ENCODE measurements around the gene NAMPT. TPM values are rescaled to one million over a fixed set of nuclear protein-coding genes. Genes with fewer than 3 reads are reported as not detected.

NAMPT gene
- total RNA-seq, 1 experiment from 2014 or later, result 79.1 TPM

DNA sequence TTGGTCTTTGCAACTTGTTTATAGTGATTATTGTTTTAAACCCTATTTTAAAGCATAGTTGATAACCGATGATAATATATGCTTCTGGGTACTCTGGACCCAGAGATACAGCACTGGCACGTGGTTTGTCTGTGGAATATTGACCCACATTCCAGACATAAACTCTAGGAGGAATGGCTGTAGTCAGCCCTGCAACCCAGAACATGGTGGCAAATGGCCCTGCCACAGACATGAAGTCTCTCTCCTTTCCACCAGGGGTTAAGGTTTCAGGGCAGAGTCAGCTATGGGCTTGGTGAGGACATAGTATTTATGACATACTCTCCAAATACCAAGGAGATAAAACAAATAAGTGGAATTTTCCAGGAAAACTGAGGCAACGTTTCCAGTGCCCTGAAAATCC, 83.6 kb downstream of the NAMPT start:
- Mint-ChIP-seq H3K27ac (ENCODE audit: unreplicated experiment) (no peak overlapping the region), H3K4me1 (ENCODE audit: low read depth, unreplicated experiment) (peaks cover 10% of the 10 kb centered on the region), H3K4me3 (ENCODE audit: unreplicated experiment) (no peak overlapping the region), H3K9me3 (ENCODE audit: unreplicated experiment) (no peaks in the 10 kb centered on the region), H3K36me3 (ENCODE audit: insufficient read depth, unreplicated experiment) (no peaks in the 10 kb centered on the region), H3K27me3 (ENCODE audit: insufficient read depth, unreplicated experiment) (no peaks in the 10 kb centered on the region)
- POLR2A ChIA-PET, result no interaction called here
- intact Hi-C loops (cut with micrococcal nuclease; ENCODE audit: unreplicated experiment), result no loop called here
- Histone ChIP-seq H3K9me3 (no peaks in the 10 kb centered on the region), H3K4me3 (ENCODE audit: low read depth, low read length) (no peak overlapping the region), H3K27me3 (replicated peaks; ENCODE audit: control insufficient read depth, insufficient read depth, low read length) (no peaks in the 10 kb centered on the region), H3K36me3 (ENCODE audit: control insufficient read depth, insufficient read depth, low read length) (no peaks in the 10 kb centered on the region), H3K4me1 (peaks cover 8% of the 10 kb centered on the region; the same call in 1 of the 2 replicates)
- BruUV-seq (replicated peaks), result no TSS peak
- CTCF ChIA-PET, result no interaction called here
- TF ChIP-seq, protein P1, sequence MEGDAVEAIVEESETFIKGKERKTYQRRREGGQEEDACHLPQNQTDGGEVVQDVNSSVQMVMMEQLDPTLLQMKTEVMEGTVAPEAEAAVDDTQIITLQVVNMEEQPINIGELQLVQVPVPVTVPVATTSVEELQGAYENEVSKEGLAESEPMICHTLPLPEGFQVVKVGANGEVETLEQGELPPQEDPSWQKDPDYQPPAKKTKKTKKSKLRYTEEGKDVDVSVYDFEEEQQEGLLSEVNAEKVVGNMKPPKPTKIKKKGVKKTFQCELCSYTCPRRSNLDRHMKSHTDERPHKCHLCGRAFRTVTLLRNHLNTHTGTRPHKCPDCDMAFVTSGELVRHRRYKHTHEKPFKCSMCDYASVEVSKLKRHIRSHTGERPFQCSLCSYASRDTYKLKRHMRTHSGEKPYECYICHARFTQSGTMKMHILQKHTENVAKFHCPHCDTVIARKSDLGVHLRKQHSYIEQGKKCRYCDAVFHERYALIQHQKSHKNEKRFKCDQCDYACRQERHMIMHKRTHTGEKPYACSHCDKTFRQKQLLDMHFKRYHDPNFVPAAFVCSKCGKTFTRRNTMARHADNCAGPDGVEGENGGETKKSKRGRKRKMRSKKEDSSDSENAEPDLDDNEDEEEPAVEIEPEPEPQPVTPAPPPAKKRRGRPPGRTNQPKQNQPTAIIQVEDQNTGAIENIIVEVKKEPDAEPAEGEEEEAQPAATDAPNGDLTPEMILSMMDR (IDR thresholded peaks at IDR 0.05; ENCODE audit: insufficient read depth in 1 of 2, low read depth in 1 of 2, low read length in 1 of 2, severe bottlenecking in 1 of 2, unreplicated experiment in 1 of 2), result no peak
- DNase-seq, result no peak

DNA sequence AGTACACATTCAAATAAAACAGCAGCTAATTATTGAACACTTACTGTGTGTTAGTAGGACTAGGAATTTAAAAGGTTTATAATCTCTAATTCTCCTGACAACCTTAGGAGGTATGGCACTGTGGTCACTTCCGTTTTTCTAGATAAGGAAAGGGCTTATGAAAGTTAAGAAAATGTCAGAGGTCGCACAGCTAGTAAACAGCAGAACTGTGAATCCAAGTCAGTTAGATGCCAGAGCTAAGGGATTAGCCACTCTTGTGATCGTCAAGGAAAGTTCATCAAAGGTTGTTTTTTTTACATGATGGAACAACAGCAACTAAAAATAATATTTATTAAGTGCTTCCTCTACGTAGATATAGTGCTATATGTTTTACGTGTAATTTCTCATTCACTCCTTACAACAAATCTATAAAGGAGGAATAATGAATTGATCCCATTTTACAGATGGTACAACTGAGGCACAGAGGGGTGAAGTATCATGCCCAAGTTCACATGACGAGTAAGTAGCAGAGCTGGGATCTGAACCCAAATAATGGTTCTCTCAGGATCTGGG, 84.9 kb downstream of the NAMPT start:
- H3K9me3 Mint-ChIP-seq (ENCODE audit: unreplicated experiment), result no peaks in the 10 kb centered on the region
- Histone ChIP-seq H3K4me3 (ENCODE audit: low read depth, low read length) (no peak overlapping the region), H3K27me3 (replicated peaks; ENCODE audit: control insufficient read depth, insufficient read depth, low read length) (no peaks in the 10 kb centered on the region), H3K4me1 (peaks cover 8% of the 10 kb centered on the region; the same call in 1 of the 2 replicates), H3K36me3 (ENCODE audit: control insufficient read depth, insufficient read depth, low read length) (no peaks in the 10 kb centered on the region), H3K9me3 (no peaks in the 10 kb centered on the region)
- ChIA-PET CTCF (no interaction called here), POLR2A (no interaction called here)
- H3K27me3 Mint-ChIP-seq (ENCODE audit: insufficient read depth, unreplicated experiment), result no peaks in the 10 kb centered on the region
- no TSS peak for BruUV-seq (replicated peaks)
- no peak overlapping the region for H3K27ac Mint-ChIP-seq (ENCODE audit: unreplicated experiment)
- intact Hi-C loops (cut with micrococcal nuclease; ENCODE audit: unreplicated experiment), result loop anchor here (10.0 kb wide), 1 partner anchor 45 kb away; no protein-coding TSS in a partner anchor
- TF ChIP-seq, protein P1 (IDR thresholded peaks at IDR 0.05; ENCODE audit: insufficient read depth in 1 of 2, low read depth in 1 of 2, low read length in 1 of 2, severe bottlenecking in 1 of 2, unreplicated experiment in 1 of 2), result no peak
- H3K36me3 Mint-ChIP-seq (ENCODE audit: insufficient read depth, unreplicated experiment), result no peaks in the 10 kb centered on the region
- no peak overlapping the region for H3K4me3 Mint-ChIP-seq (ENCODE audit: unreplicated experiment)
- H3K4me1 Mint-ChIP-seq (ENCODE audit: low read depth, unreplicated experiment), result peaks cover 14% of the 10 kb centered on the region
- no peak for DNase-seq

DNA sequence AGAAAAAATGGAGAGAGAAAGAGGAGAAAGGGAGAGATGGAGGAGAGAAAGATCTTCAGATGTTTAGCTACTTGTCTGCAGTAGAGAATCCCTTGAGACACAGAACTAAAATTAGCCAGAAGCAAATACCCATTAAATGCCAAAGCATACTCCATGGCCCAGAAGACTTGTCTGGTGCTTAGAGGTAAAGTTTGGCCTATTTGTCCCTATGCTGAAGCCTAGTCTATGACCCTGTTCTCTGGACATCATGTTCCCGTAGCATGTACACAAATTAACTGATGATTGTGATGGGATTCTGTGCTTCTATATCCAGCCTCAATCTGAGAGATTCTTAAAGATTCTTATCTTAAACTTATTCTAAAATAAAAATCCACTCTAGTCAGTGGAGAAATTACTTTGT, 85.8 kb downstream of the NAMPT start:
- BruUV-seq (replicated peaks), result no TSS peak
- peaks cover 8% of the 10 kb centered on the region; the same call in 1 of the 2 replicates for H3K4me1 ChIP-seq
- intact Hi-C loops (cut with micrococcal nuclease; ENCODE audit: unreplicated experiment), result loop anchor here (10.0 kb wide), 1 partner anchor 46 kb away; no protein-coding TSS in a partner anchor
- Mint-ChIP-seq H3K4me3 (ENCODE audit: unreplicated experiment) (no peak overlapping the region), H3K27me3 (ENCODE audit: insufficient read depth, unreplicated experiment) (no peaks in the 10 kb centered on the region), H3K36me3 (ENCODE audit: insufficient read depth, unreplicated experiment) (no peaks in the 10 kb centered on the region), H3K4me1 (ENCODE audit: low read depth, unreplicated experiment) (peaks cover 14% of the 10 kb centered on the region), H3K9me3 (ENCODE audit: unreplicated experiment) (no peaks in the 10 kb centered on the region), H3K27ac (ENCODE audit: unreplicated experiment) (no peak overlapping the region)
- H3K4me3 ChIP-seq (ENCODE audit: low read depth, low read length), result no peak overlapping the region
- no peaks in the 10 kb centered on the region for H3K36me3 ChIP-seq (ENCODE audit: control insufficient read depth, insufficient read depth, low read length)
- DNase-seq, result no peak
- H3K27me3 ChIP-seq (replicated peaks; ENCODE audit: control insufficient read depth, insufficient read depth, low read length), result no peaks in the 10 kb centered on the region
- H3K9me3 ChIP-seq, result no peaks in the 10 kb centered on the region
- CTCF ChIA-PET, result interaction anchor here (0.5 kb wide), 1 partner anchor 18 kb away, joined by 3 read pairs; no protein-coding TSS in a partner anchor
- TF ChIP-seq, protein P1 (IDR thresholded peaks at IDR 0.05; ENCODE audit: insufficient read depth in 1 of 2, low read depth in 1 of 2, low read length in 1 of 2, severe bottlenecking in 1 of 2, unreplicated experiment in 1 of 2), result no peak
- POLR2A ChIA-PET, result no interaction called here

Other genes starting within 250 kb of the NAMPT start
- 78.7 and 81.0 TPM in 2 replicates for gene SYPL1, start 172.7 kb downstream of the NAMPT start, total RNA-seq (2022)

All from Caco-2 (cell line).